A549 treated with RU486 at 1 μM for 4 hours (cell line): Measurements from ENCODE around the gene C5. TPM values are rescaled to one million over a fixed set of nuclear protein-coding genes. Genes with fewer than 3 reads are reported as not detected.

Experiments
- total RNA-seq: library from RNA; stranded (reverse); fragments of 200-300 nt; extraction: Qiagen RNA extraction; gene quantifications from 5 replicates; pipeline ENCODE4 v1.2.3, GENCODE V29; 2022; ENCODE audit warnings: low read depth

The C5 gene
- 8.3 to 15.6 TPM (median 13.0 TPM) in 5 replicates for total RNA-seq

GRCh38 chr9:121050128-121050988 lies at the start of gene C5:
TSS of gene C5 (minus strand) at chr9:121050275. CDS start at chr9:121050246, 29 bp downstream.

DNA sequence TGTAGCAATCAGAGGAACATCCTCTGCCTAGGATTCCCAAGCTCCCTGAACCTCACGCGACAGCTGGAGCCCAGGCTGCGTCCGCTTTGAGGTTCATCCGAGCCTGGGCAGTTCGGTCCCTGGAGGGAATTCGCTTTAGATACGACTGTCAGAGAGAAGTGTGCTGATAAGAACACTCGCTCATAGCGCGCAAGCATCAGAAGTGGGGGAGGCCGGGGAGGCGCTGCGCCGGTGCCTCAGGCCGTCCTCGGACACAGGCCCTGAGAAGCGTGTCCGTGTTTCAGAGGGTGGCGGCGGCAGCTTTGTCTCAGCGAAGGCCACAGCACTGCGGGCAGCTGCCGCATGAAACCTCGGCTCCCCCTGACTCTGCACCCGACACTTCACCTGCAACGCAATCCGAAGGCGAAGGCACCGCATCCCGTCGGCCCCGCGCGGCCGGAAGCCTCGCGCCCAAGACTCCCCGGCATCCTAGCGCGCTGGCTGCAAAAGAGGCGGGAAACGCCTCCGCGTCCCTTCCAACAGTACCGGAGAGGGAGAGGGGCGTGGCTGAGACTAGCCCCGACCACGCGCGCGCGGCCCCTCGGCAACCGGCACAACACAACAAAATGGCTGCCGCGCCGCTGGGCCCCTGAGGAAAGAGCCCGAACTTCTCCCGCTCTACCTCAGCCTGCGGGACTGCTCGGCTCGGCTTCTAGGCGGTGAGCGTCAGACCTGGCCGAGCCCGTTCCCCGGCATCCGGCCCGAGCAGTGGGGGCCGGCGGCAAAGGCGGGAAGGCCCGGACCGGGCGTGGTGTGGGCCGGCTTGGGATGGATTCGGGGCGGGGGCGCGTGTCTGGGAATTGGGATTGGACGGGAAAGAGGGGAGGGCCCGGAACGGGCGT lies 24.5 kb upstream of the C5 start, which contains the start of gene CNTRL:
Gene CNTRL, plus strand, starts transcription at position 586 of the 881 bp plus-strand sequence. CDS start 13,372 bp downstream, outside the sequence.

DNA sequence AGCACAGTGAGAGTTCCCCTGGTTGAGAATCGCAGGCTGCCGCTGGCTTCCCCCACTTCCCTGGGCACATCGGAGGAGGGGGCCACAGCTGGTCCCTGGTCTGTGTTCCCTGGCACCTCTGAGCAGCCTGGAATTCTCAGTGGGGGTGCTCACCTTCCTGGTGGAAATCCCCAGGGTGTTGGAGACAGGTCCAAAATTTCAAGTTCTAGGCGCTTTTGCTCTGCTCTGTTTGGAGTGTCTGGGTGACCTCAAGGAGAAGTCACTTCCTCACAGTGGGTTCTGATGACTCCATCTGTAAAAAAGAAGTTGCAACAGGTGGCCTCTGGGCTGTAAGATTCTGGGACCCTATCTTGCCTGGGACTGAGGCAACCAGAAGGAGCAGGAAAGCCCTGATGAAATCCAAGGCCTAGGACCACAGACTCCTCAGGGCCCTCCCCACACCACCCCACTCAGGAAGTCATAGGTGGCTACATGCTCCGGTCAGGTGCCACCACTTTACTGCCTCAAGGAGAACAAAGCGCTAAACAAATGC lies 123.6 kb downstream of the C5 start, which contains the start of gene TRAF1:
Gene TRAF1, minus strand, starts transcription at position 400 of the 532 bp plus-strand sequence. CDS start 721 bp downstream, outside the sequence.

Other genes starting within 250 kb of the C5 start
- 25.4 to 33.5 TPM (median 29.2 TPM) in 5 replicates for gene PSMD5, start 207.4 kb downstream of the C5 start, total RNA-seq
- gene PHF19, start 173.1 kb downstream of the C5 start, total RNA-seq, result 87.6 to 137 TPM (median 117 TPM) in 5 replicates
- 3.6 to 6.8 TPM (median 4.6 TPM) in 5 replicates for gene TRAF1, start 123.5 kb downstream of the C5 start, total RNA-seq
- 5.0 to 8.0 TPM (median 6.8 TPM) in 5 replicates for gene CNTRL, start 24.7 kb upstream of the C5 start, total RNA-seq
- gene RAB14, start 151.6 kb upstream of the C5 start, total RNA-seq, result 41.5 to 49.3 TPM (median 45.8 TPM) in 5 replicates
- 42.9 to 49.0 TPM (median 44.3 TPM) in 5 replicates for gene GSN, start 217.9 kb upstream of the C5 start, total RNA-seq